Heart right ventricle (tissue), 16 donors: ENCODE measurements around the gene PCBP3. TPM values are rescaled to one million over a fixed set of nuclear protein-coding genes. Genes with fewer than 3 reads are reported as not detected.

Experiments used
- ATAC-seq, 8 donors: fragments of 200-7000 bp; cut with Tn5 transposase; one replicate each; pipeline ENCODE4 v1.9.1; 2020; ENCODE audit warnings: mild to moderate bottlenecking in 8 of 8, moderate library complexity in 8 of 8, moderate number of reproducible peaks in 1 of 8
- DNase-seq, 2 donors: peaks; one replicate each; pipeline ENCODE4 v3.0.0-alpha.2; 2020
- H3K27ac ChIP-seq, 10 donors: fragments of 200-600 bp; sonication (generic) in 2 of 10; one replicate each; pipeline versions ENCODE4 v1.5.0 to v1.8.0; 2020 to 2022; ENCODE audit warnings: mild to moderate bottlenecking in 3 of 10
- H3K27me3 ChIP-seq, 7 donors: fragments of 200-600 bp; one replicate each; pipeline ENCODE4 v1.8.0; 2021 to 2022; ENCODE audit warnings: mild to moderate bottlenecking in 2 of 7
- H3K36me3 ChIP-seq, 9 donors: fragments of 200-600 bp; sonication (generic) in 1 of 9; one replicate each; pipeline versions ENCODE4 v1.5.0 to v1.8.0; 2020 to 2022; ENCODE audit warnings: mild to moderate bottlenecking in 2 of 9
- H3K4me1 ChIP-seq, 9 donors: fragments of 200-600 bp; sonication (generic) in 1 of 9; one replicate each; pipeline versions ENCODE4 v1.5.0 to v1.8.0; 2020 to 2022; ENCODE audit warnings: mild to moderate bottlenecking in 4 of 9
- H3K4me3 ChIP-seq, 10 donors: fragments of 200-600 bp; sonication (generic) in 2 of 10; one replicate each; pipeline versions ENCODE4 v1.5.0 to v1.8.0; 2020 to 2022; ENCODE audit warnings: mild to moderate bottlenecking in 7 of 10, moderate library complexity in 2 of 10
- H3K9me3 ChIP-seq, 11 donors: fragments of 200-600 bp in 10 of 11; sonication (generic) in 2 of 11; one replicate each; pipeline versions ENCODE4 v1.5.0 to v1.8.0; 2013 to 2022; ENCODE audit warnings: mild to moderate bottlenecking in 2 of 11, control low read depth in 1 of 11, moderate library complexity in 1 of 11
- CTCF ChIP-seq, 9 donors: fragments of 200-600 bp; sonication (generic) in 2 of 9; IDR thresholded peaks; one replicate each; pipeline versions ENCODE4 v1.5.0 to v1.8.0; 2021 to 2022; ENCODE audit warnings: antibody characterized with exemption in 9 of 9, mild to moderate bottlenecking in 5 of 9, moderate library complexity in 1 of 9
- WGBS, 2 donors: extraction: QIAGEN DNeasy Blood & Tissue Kit; methylation state at CpG; one replicate each; pipeline ENCODE4 v1.1.7; 2013; ENCODE audit warnings: inconsistent platforms in 1 of 2; 5-methylcytosine and 5-hydroxymethylcytosine counted together
- intact Hi-C, 10 donors: fragments of 100-400 bp; cut with DNase I; formaldehyde crosslinking; loops; one replicate each; pipeline versions ENCODE4 v1.11.1 to v1.14.2; 2022
- polyA plus RNA-seq, 2 donors: library from polyadenylated mRNA; stranded (reverse); fragments of 200-250 nt; gene quantifications; one replicate each; pipeline ENCODE4 v1.2.3, GENCODE V29; 2013
- total RNA-seq, 10 donors: library from RNA; stranded (reverse); fragmentation: NEBNext Ultra II Directional in 3 of 10; extraction: Animal tissue kit (Norgen Biotek cat#: 25700) in 3 of 10; gene quantifications; one replicate each; pipeline versions ENCODE4 v1.2.1 to v1.2.4, GENCODE V29; 2021 to 2023
- donor health status: Arrhythmogenic right ventricular cardiomyopathy.
- donor health status: ischemic (EF 13 %, LVEDD 7.1; RV severe dilation, severe dysfunction).
- donor health status: healthy with polysubstance abuse.
- donor health status: DM: no; HTN: yes; CAD: no.
- donor health status: DM: no; HTN: no; CAD: no.
- donor health status: ischemic (EF 25% LVEDD 6.9; RV normal size, moderate dysfunction).
- donor health status: ischemic (EF 25% LVEDD 5.7; RV mildly dilated, moderate dysfunction).
- donor health status: healthy.
- donor health status: DM: yes; HTN: yes; CAD: no.
- donor health status: Ischemic cardiomyopathy.
- donor health status: ischemic (EF 35%, LVEDD 5.7; RV mildly dilated, moderate dysfunction).
- donor health status: nonischemic (EF 11% LVEDD 7.7; RV severe dilation, severe dysfunction).
- donor health status: DM: yes; HTN: yes; CAD: no.
- donor health status: PGD.
- donor health status: ischemic (EF 29% LVEDD 5.4; RV normal size, mild dysfunction).
- donor health status: nonischemic (EF 23%, LVEDD 6.1; RV moderate dilation, normal function).

Gene PCBP3
- total and polyA plus RNA-seq, 12 donors, result 0.25 to 11.3 (median 1.2) TPM

GRCh38 chr21:45856906-45857305 lies 213.4 kb downstream of the PCBP3 start:
- Histone ChIP-seq H3K27ac (no peak overlapping the region), H3K27me3 (peaks cover 0 to 17% (median 0%) of the 10 kb centered on the region in 7 donors), H3K9me3 (no peaks in the 10 kb centered on the region), H3K36me3 (no peaks in the 10 kb centered on the region), H3K4me3 (no peak overlapping the region), H3K4me1 (no peaks in the 10 kb centered on the region)
- no peak for DNase-seq
- intact Hi-C loops, result no loop called here
- WGBS, 2 donors, result 71 to 75% methylated on average over 3 of the region's 3 CpGs
- ATAC-seq, result no peak
- no peak for TF ChIP-seq CTCF (IDR thresholded peaks at IDR 0.05)

- TF ChIP-seq CTCF (IDR thresholded peaks at IDR 0.05), result no peak
- Histone ChIP-seq H3K27ac (no peak overlapping the region), H3K27me3 (peaks cover 0 to 17% (median 0%) of the 10 kb centered on the region in 7 donors), H3K36me3 (no peaks in the 10 kb centered on the region), H3K4me3 (no peak overlapping the region), H3K9me3 (no peaks in the 10 kb centered on the region), H3K4me1 (no peaks in the 10 kb centered on the region)
- no peak for ATAC-seq
- no peak for DNase-seq
- 78 to 85% methylated on average over 6 of the region's 6 CpGs for WGBS, 2 donors
- intact Hi-C loops, result no loop called here
Measured at GRCh38 chr21:45857761-45858160, 214.2 kb downstream of the PCBP3 start.

GRCh38 chr21:45858180-45858579 lies 214.7 kb downstream of the PCBP3 start:
- Histone ChIP-seq H3K4me1 (no peaks in the 10 kb centered on the region), H3K27me3 (peaks cover 0 to 17% (median 0%) of the 10 kb centered on the region in 7 donors), H3K27ac (no peak overlapping the region), H3K9me3 (no peaks in the 10 kb centered on the region), H3K4me3 (no peak overlapping the region), H3K36me3 (no peaks in the 10 kb centered on the region)
- TF ChIP-seq CTCF (IDR thresholded peaks at IDR 0.05), result no peak
- intact Hi-C loops, result no loop called here
- 90 to 91% methylated on average over 12 of the region's 12 CpGs for WGBS, 2 donors
- DNase-seq, result no peak
- ATAC-seq, result no peak

GRCh38 chr21:45859041-45859761 lies 215.7 kb downstream of the PCBP3 start:
- Histone ChIP-seq H3K36me3 (no peaks in the 10 kb centered on the region), H3K27me3 (peaks cover 0 to 17% (median 0%) of the 10 kb centered on the region in 7 donors), H3K4me1 (no peaks in the 10 kb centered on the region), H3K4me3 (no peak overlapping the region), H3K27ac (no peak overlapping the region), H3K9me3 (no peaks in the 10 kb centered on the region)
- intact Hi-C loops, result no loop called here
- TF ChIP-seq CTCF (IDR thresholded peaks at IDR 0.05), result no peak
- DNase-seq, result no peak
- ATAC-seq, result no peak
- 87 to 93% methylated on average over 21 of the region's 21 CpGs for WGBS, 2 donors
